Suppressor macrophage treated with lipopolysaccharide for 1 hour (primary cell): ENCODE results near the gene SMIM41.

ENCODE experiments used
- DNase-seq, 3 donors: peaks; one replicate each; pipeline ENCODE4 v3.0.0-alpha.2; 2020 to 2022

SMIM41 gene

GRCh38 chr12:52050758-52051541 is 28.6 kb upstream of the SMIM41 start, which contains the start of gene NR4A1:
NR4A1 (plus strand) TSS chr12:52051442; CDS start chr12:52054329, 2,887 bp downstream.
- DNase-seq = peak; percentile 98 to 100 (median 98)

DNA sequence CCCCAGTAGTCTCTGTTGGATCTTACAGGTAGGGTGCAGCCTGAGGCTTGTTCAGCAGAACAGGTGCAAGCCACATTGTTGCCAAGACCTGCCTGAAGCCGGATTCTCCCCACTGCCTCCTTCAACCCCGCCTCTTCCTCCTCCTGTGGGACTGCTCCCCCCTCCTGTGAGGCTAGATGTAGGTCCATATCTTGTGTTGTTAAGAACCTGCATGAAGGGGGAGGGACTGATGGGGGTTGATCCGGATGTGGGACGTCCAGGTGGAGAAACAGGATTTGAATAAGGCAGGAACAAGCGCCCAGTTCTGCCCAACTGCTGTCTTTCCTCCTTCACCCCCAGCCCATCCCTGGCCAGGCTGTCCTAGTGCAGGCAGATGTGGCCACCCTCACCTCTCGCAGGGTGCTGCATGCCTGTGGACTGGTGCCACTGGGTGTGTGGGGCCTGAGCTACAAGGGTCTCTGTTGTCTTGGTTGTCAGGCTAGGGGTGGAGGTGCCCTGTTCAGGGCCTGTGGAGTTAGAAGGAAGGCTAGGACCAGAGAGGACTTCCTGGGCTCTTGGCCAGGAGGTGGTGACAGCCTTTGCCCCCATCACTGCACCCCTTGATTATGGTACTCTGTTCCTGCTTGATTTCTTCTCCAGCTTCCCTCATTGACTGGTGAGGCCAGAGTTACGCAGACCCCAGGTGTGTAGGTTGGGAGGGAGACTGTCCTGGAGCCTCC is 26.9 kb upstream of the SMIM41 start:
- DNase-seq = no peak

DNA sequence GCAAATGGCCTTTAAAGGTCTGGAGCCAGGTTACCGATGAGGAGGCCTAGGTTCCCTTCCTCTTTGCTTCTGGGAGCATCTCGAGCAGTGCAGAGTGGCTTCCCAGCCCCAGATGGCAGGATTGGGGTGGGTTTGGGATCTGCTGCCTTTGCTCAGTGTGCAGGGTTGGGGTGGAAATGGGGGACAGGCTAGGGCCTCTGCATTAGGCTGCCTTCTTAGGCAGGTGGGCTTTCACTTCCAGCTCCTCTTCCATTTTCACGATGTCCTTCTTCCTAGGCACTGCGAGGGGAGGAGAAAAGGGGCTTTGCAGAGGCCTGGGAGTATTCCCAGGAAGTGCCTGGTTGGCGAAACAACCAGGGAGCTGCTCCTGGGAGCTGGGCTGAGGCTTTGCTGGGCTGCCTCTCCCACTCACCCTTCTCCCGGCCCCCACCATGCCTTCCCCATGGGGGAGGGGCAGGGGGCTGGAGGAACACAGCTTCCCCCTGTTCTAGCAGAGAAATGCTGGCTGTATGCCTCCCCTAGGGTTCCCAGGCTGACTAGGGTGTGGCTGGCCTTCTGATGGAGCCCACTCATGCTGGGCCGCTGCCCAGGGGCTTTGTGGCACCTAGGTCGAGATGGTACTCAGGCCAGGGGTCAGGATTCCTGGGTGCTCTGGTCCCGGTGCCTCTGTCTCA is 25.8 kb upstream of the SMIM41 start:
- no peak for DNase-seq

GRCh38 chr12:52054231-52054832 is 25.2 kb upstream of the SMIM41 start:
- DNase-seq = no peak

- DNase-seq = no peak
Observed at GRCh38 chr12:52054833-52055730, 24.4 kb upstream of the SMIM41 start.

- DNase-seq = no peak
Observed at GRCh38 chr12:52055731-52056711, 23.5 kb upstream of the SMIM41 start.

GRCh38 chr12:52056801-52057637 is 22.5 kb upstream of the SMIM41 start:
- no peak for DNase-seq

DNA sequence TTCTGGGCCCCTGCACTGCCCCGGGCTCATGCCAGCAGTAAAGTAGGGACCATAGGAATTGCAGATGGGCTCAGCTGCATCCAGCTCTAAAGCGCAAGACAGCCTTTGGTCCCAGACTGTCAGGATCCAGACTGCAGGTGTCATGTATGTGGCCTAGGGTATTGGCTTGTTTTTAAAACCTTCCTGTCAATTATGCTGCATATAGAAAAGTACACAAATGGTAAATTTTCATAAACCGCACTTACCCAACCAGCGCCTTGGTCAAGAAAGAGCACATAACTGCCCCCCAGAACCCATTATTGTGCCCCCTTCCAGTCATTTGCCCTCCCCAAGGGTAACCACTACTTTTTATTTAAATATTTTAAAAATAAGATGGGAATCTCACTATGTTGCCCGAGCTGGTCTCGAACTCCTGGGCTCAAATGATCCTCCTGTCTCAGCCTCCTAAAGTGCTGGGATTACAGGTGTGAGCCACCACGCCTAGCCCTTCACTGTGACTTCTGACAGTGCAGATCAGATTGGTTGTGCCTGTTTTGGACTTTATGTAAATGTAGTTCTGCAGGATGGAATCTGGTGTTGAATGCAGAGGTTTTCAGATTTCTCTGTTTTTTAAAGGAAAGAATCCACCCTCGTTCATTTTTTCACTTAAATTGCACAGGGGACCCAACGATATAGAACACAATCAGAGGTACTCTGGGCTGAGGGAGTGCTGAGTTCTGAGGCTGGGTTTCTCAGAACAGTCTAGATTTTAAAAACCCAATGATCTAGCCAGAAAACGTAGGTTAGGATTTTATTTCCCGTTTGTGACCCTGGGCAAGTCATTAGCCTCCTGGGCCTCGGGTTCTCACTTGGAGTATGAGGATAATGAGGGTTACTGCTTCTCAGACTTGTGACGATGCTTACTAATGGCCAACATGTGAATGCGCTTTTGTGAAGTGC is 21.6 kb upstream of the SMIM41 start:
- no peak for DNase-seq

GRCh38 chr12:52058631-52059361 is 20.7 kb upstream of the SMIM41 start:
- no peak for DNase-seq

- no peak for DNase-seq
Observed at GRCh38 chr12:52059582-52060497, 19.7 kb upstream of the SMIM41 start.

DNA sequence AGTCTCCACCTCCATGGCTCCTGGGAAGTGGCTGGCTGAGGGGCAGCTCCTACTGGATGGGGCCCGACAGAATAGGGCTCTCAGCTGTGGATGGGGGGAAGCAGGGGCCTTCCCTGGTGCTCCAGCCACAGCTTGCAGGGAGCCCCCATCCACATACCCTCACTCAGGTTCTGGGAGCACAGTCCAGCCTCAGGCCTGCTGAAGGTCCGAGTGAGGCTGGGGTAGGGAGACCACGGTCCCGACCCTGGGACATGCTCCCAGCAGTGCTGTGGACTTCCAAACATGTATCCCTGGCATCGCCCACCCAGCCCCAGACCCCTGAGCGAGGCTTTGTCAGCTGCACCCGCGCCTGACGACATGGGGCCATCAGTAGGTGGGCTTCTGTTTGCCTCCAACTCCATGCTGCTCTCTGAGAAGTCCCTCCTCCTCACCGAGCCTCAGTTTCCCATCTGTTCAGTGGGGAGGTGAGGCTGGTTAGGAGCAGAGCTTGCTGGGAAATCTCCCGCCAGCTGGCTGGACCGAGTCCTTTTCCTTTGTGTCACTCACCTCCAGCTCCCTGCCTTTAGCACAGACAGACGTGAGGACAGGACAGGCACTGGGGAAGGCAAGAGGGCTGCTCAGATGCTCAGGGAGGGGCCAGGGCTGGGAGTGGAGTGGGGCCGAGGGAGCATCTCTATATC is 18.9 kb upstream of the SMIM41 start:
- no peak for DNase-seq

GRCh38 chr12:52061470-52062166 is 17.9 kb upstream of the SMIM41 start:
- DNase-seq = no peak

GRCh38 chr12:52062167-52063081 is 17.1 kb upstream of the SMIM41 start:
- DNase-seq = no peak
